GM18520 (cell line): ENCODE results near the gene TMSB4X.
"Not testable (repeated sequence)": the region's sequence is repeated elsewhere in the genome, so short reads cannot be mapped to it uniquely, and the experiment has no call there.

Source experiments
- ATAC-seq: cut with Tn5 transposase; IDR thresholded peaks from one replicate; pipeline ENCODE4 v1.9.1; 2021; ENCODE audit not compliant: unreplicated experiment

TMSB4X gene

DNA sequence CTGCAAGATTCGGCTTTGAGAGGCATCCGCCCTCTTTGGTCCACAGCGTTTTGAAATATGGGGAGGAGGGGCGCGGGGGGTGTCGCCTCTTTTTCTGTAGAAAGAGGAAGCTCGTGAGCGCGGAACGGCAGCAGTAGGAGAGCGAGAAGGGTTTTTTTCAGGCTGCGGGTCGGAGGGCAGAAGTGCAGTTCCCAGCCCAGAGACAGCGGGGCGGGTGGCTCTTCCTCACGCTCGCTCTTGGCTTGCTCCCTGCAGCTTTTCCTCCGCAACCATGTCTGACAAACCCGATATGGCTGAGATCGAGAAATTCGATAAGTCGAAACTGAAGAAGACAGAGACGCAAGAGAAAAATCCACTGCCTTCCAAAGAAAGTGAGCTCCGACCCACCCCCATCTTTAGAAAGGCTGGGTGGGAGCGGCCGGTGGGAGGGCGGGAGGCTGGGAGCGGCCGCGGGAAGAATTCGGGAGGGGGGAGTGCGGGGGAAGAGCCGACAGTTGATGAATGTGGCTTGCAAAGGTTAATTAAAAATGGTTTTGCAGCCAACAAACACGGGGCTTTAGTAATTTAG, 1.2 kb downstream of the TMSB4X start:
- no peak for ATAC-seq

DNA sequence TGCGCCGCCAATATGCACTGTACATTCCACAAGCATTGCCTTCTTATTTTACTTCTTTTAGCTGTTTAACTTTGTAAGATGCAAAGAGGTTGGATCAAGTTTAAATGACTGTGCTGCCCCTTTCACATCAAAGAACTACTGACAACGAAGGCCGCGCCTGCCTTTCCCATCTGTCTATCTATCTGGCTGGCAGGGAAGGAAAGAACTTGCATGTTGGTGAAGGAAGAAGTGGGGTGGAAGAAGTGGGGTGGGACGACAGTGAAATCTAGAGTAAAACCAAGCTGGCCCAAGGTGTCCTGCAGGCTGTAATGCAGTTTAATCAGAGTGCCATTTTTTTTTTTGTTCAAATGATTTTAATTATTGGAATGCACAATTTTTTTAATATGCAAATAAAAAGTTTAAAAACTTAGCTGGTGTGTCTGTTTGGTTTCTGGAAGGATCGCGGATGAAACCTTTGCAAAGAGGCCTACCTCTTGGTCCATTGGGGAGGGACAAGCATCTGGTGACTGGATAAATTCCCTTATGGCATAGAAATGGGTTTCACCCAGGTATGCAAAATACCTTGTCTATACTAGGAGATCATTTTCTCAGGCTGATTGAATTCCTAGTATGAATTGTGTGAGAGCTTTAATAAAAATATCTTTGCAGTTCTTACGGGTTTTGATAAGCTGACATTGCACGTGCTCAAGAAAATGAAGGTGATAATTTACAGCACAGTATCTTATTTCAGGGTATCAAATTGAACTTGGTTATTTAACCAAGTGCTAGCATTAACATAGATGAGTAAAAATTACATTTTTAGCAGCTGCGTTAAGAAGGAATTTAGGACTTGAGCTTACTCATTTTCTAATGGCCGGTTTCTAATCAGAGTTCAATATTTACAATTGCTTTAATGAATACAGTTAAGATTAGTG, 2.2 kb downstream of the TMSB4X start:
- not testable (repeated sequence) for ATAC-seq

DNA sequence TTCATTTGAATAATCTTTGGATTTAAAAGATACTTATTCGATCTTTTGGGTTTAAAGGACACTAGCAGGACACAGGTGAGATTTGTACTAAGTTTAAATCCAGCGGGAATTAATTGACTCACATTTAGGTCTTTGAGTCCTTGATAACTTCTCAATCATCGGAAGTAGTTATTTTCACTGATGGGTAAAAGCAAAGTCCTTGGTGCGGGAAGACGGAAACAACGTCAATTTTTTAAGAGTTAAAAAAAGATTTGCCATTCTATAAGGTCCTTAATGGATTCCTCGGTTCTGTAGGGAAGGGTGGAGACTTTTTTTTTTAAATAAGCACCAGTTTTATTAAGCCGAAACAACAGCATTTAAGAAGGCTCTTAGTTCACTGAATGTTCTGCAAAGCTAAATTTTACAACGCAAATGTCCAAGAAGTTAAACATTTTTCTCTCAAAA, 2.9 kb downstream of the TMSB4X start:
- no peak for ATAC-seq

DNA sequence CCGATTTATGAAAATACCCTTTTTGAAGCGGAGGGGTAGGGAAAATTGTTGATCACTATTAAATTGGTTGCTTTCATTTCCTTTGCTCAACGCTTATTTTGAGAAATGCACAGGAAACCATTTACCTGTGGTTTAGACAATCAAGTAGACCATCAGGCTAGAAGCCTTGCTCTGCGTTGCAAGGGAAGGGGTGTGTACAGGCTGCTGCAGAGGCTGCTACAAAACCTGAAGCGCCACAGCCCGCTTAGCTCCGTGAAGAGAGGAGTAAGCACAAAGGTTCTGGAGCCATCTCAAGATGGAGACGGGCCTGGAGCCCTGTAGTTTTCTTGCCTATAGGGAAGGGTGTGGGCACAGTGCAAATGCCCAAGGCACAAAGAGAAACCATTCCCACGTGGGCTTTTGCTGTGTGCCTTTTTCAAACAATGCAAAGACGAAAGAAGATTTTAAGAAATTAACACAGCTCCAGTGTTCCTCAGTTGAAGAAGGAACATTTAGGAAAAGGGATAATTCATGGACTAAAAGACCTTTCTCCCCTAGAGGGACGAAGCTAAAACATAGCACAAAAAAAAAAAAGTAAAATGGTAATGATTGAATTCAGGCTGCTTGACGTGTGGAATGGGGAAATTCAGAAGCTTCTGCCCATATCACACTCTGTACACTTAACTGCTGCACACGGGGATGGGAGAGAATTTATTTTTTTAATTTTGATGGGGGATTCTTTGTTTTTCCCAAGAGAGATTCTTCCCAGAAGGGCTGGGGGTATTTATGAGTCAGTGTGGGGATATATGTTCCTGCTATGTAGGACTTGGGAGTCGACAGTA, 3.5 kb downstream of the TMSB4X start:
- peak; percentile 40 for ATAC-seq

DNA sequence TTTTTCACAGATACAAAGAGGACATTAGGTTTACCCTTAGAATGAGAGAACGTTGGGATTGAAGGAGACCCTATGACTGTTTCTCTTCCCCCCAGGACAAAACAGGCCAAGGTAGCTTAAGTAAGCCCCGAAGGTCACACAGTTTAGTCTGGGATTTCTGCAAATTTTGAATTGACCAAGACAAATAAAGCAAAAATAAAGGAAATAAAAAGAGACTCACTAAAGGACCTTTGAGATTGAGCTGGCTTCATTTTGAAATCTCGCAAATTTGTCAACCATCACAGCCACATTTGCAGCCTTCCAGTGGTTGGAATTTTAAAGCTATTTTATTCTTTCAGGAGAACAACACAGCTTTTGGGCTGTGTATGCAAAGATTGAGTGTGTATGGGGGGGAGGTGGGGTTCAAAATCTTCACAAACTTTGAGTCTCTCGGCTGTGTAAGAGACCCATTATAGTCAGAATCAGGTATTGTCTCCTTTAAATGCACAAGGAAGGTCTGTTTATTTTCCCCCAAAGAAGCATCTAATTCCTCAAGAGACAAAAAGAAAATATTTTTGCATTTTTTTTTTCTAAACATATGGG, 4.2 kb downstream of the TMSB4X start:
- no peak for ATAC-seq

DNA sequence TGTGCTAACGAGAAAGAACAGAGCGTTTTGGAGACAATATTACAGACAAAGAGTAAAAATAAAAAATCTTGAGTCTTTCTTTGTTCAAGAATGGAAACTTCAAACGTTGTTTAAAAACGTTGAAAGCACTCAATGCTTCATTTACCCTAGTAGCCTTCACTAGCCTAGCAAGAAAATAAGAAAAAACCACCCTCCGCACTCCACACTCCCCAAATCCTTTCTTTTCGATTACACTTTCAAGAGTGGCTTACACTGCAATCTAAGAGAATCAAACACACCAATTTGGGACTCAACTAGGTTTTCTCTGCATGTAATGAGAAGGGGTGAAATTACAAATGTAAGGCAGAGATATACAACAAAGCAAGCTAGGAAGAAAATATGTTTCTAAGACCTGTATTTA, 4.7 kb downstream of the TMSB4X start:
- ATAC-seq: no peak

DNA sequence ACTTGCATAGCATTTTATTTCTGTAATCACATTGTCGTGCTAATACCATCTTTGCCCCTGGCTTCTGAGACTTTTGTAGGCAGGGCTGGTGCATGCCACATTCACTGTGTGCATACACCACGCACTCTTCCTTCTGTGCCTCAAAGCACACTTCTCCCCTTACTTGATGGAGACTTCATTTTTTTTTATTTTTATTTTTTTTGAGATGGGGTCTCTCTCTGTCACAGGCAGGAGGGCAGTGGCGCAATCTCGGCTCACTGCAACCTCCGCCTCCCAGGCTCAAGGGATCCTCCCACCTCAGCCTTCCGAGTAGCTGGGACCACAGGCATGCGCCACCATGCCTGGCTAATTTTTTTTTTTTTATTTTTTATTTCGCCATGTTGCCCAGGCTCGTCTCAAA, 5.1 kb downstream of the TMSB4X start:
- ATAC-seq: not testable (repeated sequence)

DNA sequence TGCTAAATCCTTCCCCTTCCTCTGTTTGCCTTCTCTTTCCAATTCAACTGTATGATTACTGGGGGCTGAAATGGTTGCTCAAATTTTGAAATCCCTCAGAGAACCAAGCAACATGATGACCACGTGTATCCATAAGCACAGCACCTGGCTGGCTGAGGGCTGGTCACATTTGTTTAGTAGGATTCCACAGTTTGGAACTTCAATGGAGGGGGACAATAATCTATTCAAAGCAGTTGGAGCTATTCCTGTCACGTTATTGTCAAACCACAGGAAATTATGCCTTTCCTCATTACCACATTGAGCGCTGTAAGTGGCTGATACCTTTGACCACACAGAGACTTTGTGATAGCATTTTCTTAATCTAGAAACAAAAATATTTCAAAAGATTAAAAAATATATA, 7.0 kb downstream of the TMSB4X start:
- ATAC-seq: no peak

DNA sequence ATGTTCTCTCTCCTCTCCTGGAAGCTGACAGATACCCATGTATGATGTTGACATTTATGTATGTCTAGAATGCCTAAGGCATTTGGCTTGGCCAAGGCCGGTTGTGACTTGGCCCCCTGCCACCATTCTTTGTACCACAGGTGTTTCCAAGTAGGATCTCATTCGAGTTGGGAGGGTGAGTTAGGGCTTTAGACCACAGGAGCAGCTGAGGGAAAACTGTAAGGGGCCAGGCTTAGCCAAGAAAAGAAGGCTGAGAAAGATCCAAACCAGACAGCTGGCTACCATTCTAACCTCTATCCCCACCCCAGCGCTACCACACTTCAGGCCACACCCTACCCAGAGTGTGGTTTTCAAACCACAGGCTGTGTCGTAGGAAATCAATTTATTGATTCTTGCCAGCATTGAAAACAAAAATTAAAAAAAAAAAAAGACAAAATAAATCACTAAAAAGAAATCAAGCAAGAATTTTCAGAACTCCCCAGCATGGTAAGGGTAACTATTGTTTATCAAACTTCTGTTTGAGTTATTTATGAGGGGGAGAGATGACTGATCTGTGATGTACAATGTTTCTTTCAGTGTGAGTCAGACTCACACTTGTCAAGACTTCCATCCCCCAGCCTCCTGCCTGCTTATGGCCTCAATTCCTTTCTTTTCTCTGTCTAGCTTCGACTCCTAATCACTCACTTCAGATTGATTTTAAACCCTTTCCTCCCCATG, 9.9 kb downstream of the TMSB4X start:
- ATAC-seq: peak; percentile 63

DNA sequence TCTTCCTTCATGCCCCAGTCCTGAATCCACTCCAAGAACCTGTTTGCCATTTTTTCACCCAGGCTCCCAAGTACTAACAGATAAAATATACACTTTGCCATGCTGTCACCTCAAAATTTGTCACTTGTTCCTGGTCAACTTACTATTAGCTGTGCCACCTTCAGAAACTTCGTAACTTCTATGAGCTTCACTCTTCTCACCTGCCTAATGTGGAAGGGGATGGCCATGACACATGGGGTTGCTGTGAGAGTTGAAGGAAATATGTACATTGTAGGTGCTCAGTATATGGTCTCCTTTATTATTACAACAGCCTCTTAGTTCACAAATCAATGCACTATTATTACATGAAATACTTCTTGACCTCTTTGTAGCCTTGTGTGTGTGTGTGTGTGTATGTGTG, 10.4 kb downstream of the TMSB4X start:
- peak; percentile 8 for ATAC-seq

DNA sequence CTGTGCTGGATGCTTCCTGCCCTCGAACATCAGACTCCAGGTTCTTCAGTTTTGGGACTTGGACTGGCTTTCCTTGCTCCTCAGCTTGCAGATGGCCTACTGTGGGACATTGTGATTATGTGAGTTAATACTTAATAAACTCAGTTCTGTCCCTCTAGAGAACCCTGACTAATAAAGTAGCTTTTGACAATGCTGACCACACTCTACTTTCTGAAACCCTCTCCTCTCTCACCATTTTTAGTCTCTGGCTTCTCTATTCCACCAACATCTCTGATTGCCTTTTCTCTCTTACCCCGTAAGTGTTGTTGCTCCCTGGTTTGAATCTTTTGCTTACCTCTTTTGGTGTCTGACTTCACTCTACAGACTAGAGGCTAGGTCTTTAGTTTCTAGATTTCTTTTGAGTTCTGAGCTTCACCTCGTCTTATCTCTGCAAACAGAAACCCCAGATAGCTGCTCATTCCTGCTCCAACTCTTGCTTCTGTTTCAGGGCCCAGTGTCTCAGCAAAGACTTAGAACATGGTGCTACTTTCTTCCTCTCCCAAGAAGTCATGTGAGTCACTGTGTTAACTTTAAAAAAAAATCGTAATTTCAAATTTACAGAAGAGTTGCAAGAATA, 11.4 kb downstream of the TMSB4X start:
- peak; percentile 25 for ATAC-seq

DNA sequence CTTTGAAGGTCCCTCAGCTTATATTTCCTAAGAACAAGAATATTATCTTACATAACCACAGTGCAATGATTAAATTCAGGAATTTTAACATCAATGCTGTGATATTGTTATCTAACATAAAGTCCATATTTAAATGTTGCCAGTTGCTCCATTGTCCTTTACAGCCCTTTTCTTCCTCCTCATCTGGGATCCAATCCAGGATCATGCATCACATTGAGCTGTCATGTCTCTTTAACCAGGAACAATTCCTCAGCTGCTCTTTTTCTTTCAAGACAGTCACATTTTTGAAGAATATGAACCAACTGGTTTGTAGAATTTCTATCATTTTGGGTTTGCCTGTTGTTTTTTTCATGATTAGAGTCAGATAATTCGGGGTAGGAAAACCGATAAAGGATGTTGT, 12.0 kb downstream of the TMSB4X start:
- no peak for ATAC-seq

DNA sequence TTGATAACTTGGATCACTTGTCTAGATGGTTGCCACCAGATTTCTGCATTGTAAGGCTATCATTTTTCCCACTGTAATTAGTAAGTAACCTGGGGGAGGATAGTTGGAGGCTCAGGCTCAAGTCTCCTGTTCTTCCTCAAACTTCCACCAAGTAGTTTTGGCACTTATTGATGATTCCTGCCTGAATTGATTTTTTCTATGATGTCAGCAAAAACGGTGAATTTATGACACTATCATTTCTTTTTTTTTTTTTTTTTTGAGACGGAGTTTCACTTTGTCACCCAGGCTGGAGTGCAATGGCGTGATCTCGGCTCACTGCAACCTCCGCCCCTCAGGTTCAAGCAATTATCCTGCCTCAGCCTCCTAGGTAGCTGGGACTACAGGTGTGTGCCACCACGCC, 12.4 kb downstream of the TMSB4X start:
- ATAC-seq: no peak

DNA sequence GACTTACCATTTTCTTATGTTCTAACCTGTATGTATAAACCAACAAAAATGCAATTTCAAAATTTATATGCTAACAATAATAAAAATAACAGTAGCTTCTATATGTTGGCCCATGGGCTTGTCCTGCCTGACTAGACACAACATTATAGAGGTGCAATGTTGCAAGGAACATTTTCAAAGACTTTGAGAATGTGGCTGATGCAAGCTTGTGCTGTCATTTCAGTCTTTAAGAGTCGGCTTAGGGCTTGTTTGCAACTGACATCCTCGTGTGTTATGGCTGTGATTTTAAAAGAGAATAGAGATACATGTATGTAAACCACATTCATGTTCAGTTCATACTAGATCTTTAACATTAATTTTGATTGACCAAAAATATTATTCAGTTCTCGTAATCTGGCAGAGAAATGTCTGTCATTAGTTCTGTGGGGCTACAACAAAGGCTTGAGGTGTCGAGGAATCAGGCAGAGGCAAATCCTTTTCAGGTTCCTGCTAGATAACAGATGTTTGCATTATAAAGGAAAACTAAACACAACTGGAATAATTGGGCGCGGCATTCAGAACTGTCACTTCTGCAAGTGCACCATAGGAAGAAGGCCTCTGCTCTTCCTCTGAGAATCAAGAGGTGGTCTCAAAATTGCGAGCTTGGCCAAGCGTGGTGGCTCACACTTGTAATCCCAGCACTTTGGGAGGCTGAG, 13.1 kb downstream of the TMSB4X start:
- ATAC-seq: no peak

DNA sequence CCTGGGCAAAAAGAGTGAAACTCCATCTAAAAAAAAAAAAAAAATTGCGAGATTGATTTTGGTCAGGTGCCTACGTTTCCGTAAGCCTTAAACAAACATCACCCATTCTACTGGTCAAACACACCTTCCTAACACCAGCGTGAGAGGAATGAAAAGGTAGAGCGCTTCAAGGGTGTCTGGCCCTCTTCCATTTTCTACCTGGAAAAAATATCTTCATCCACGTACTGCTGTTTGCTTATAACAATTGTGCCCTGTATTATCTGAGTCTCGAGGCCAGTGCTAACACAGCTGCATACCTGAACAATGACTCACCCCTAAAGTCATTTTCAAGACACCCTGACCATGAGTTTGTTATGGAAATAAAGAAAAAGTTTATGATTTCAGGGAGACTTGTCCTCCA, 13.9 kb downstream of the TMSB4X start:
- no peak for ATAC-seq

DNA sequence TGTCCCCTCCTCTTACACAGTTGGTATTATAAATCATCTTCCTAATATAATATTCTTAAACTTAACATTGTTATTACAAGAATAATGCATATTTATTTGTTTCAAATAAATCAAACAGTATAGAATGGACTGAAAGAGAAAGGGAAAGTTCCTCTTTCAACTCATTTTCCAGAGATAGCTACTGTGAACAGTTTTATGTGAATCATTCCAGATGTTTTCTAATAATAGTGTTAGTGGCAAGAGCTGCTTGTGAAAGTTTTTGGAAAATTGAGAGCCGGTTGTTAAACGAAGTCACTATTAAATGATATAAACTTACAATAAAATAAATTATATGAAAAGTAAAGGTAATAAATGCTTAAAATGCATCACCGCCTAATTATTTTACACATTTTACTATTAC, 14.6 kb downstream of the TMSB4X start:
- ATAC-seq: no peak

DNA sequence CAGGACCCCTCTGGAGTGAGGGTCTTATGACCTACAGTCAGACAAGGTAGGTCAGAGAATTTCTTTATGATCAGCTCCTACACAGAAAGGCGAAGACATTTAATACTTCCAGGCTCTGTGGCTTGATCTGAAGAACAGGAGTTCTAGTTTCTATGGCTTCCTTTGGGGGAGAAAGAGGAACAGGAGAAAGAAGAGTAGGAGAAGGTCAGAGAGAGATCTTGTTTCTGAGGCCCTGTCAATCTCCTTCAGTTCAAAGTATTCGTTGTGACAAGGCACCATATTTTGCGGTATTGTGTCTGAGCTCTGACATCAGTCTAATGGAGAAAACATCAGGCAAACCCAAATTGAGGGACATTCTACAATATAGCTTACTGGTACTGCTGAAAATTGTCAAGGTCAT, 16.7 kb downstream of the TMSB4X start:
- no peak for ATAC-seq

DNA sequence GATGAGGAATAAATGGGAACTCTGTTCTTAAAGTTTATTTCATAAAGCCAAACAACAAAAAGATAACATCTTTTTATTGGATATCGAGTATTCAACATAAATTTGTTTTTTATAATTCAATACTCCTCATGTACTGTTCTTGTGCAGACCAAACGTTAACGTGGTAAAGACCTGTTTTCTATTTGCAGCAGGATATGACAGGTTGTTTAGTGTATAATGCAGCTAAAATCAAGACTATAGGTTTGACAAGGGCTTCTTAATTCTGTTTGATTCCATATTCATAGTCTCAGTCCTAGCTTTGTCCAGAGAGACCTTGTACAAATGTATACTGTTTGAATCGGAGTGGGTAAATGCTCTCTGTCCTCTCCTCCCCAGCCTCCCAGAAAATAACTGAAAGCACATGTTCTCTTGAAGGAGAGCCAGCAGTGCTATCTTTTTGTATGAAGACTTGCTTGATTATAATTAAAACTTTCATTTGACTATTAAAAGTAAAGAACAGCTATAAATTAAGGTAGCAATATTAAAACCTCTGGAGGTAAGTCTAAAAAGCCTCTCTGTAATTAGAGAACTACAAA, 17.7 kb downstream of the TMSB4X start:
- ATAC-seq: no peak

DNA sequence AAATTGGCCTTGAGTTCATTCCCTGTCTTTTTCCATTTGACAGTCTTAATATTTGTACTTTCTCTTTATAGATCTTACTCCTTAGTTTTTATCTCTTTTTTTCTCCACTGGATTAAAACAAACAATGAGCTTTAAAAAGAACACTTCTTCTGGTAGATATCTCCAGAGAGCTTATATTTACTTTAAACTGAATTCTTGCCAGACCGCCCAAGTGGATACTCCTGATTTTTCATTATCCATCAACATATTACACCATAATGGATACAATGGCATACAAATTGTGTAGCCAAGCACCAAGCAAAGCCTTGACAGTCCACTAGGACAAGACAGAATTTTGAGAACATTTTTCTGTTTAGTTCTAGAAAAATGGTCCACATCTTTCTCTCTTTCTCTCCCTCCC, 18.9 kb downstream of the TMSB4X start:
- ATAC-seq: no peak
